ENCODE results near the gene CACTIN. TPM values are rescaled to one million over a fixed set of nuclear protein-coding genes. Genes with fewer than 3 reads are reported as not detected.

The CACTIN gene
- total and polyA plus RNA-seq, 2 of the 4 experiments (the other 2 are of a cell fraction), result 10.8 to 19.5 TPM

DNA sequence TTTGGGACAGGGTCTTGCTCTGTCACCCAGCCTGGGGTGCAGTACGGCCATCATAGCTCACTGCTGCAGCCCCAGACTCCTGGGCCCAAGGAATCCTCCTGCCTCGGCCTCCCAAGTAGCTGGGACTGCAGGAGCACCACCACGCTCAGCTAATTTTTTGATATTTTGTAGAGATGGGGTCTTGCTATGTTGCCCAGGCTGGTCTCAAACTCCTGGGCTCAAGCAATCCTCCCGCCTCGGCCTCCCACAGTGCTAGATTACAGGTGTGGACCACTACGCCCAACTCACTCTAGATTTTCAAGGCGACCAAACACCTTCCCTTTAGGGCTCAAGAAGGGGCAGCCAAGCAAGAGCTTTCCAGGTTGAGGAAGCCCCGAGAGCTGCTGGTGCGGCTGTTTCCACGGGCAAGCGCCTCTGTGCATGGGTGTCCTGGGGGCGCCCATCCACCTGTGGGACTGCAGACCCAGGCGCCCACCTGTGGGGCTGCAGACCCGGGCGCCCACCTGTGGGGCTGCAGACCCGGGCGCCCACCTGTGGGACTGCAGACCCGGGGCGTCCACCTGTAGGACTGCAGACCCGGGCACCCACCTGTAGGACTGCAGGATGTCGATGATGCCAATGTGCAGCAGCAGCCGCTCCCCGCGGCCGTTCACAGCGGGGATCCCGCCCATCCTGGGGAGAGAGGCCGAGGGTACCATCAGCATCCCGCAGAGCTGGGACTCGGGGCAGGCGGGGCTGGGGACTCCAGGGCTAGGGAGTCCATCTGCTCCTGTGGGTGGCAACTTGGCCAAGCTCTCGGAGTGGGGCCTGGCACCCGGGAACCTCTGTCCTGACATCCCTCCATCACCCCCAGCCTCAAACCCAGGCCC, 21.7 kb upstream of the CACTIN start:
- intact Hi-C loops (cut with micrococcal nuclease), result no loop called here
- Histone ChIP-seq H3K14ac (replicated peaks; ENCODE audit: low read depth, low read length) (no peak overlapping the region), H3K4me1 (ENCODE audit: control insufficient read depth, insufficient read depth, low read length) (no peaks in the 10 kb centered on the region), H3K79me1 (ENCODE audit: low read depth in 1 of 2, low read length in 2 of 2) (peaks cover 0 to 6% of the 10 kb centered on the region in 2 experiments; a peak in 3 of 4 replicates), H3K9ac (ENCODE audit: low read depth, low read length) (no peak overlapping the region), H2BK5ac (ENCODE audit: low read depth, low read length, poor library complexity, severe bottlenecking) (no peak overlapping the region), H2AK9ac (replicated peaks; ENCODE audit: low read depth, low read length, poor library complexity) (no peak overlapping the region), H3K56ac (ENCODE audit: extremely low read depth, insufficient read depth, low read length) (no peak overlapping the region), H3K27ac (ENCODE audit: insufficient read depth, low read length) (no peak overlapping the region), H4K8ac (ENCODE audit: low read depth in 2 of 2, low read length in 2 of 2) (no peak overlapping the region), H3K9me1 (ENCODE audit: insufficient read depth, low read length) (no peaks in the 10 kb centered on the region), H2BK20ac (ENCODE audit: low read depth, low read length) (no peak overlapping the region), H3K23ac (ENCODE audit: low read depth, low read length) (no peak overlapping the region), H4K5ac (ENCODE audit: low read depth, low read length) (no peak overlapping the region), H4K91ac (ENCODE audit: insufficient read depth, low read depth, low read length) (no peak overlapping the region), H3K36me3 (ENCODE audit: control insufficient read depth, insufficient read depth, low read length) (peaks cover 49% of the 10 kb centered on the region), H3K18ac (ENCODE audit: low read depth, low read length) (no peak overlapping the region), H3K9me3 (ENCODE audit: control insufficient read depth, insufficient read depth, low read length) (no peaks in the 10 kb centered on the region), H3K4me3 (ENCODE audit: insufficient read depth, low read depth, low read length) (no peak overlapping the region), H3K27me3 (ENCODE audit: control insufficient read depth, insufficient read depth, low read length) (no peaks in the 10 kb centered on the region), H2AK5ac (ENCODE audit: low read depth, low read length) (no peak overlapping the region), H4K20me1 (ENCODE audit: insufficient read depth, low read length) (0 out of 2 replicates have a peak, but pooled peaks cover 6% of the 10 kb centered on the region), H2AFZ (replicated peaks; ENCODE audit: low read length, poor library complexity) (no peak overlapping the region), H3K4ac (ENCODE audit: low read depth, low read length) (no peak overlapping the region), H2BK120ac (ENCODE audit: low read depth, low read length) (no peak overlapping the region), H3K4me2 (ENCODE audit: low read depth, low read length) (no peak overlapping the region), H2BK15ac (ENCODE audit: low read depth, low read length) (no peak overlapping the region)
- no peak for ATAC-seq (ENCODE audit: low read depth)
- TF ChIP-seq CEBPB (IDR thresholded peaks at IDR 0.05; ENCODE audit: low read depth, low read length), result no peak
- TF ChIP-seq FOS (IDR thresholded peaks at IDR 0.05; ENCODE audit: low read depth, low read length), result no peak
- TF ChIP-seq, protein P1, sequence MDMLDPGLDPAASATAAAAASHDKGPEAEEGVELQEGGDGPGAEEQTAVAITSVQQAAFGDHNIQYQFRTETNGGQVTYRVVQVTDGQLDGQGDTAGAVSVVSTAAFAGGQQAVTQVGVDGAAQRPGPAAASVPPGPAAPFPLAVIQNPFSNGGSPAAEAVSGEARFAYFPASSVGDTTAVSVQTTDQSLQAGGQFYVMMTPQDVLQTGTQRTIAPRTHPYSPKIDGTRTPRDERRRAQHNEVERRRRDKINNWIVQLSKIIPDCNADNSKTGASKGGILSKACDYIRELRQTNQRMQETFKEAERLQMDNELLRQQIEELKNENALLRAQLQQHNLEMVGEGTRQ (IDR thresholded peaks at IDR 0.05; ENCODE audit: low read depth, low read length), result no peak
- no peak for TF ChIP-seq MXI1 (IDR thresholded peaks at IDR 0.05; ENCODE audit: borderline replicate concordance, low read depth, low read length)
- no peak for TF ChIP-seq MAZ (IDR thresholded peaks at IDR 0.05; ENCODE audit: borderline replicate concordance, low read depth, low read length)
- TF ChIP-seq, protein P2, sequence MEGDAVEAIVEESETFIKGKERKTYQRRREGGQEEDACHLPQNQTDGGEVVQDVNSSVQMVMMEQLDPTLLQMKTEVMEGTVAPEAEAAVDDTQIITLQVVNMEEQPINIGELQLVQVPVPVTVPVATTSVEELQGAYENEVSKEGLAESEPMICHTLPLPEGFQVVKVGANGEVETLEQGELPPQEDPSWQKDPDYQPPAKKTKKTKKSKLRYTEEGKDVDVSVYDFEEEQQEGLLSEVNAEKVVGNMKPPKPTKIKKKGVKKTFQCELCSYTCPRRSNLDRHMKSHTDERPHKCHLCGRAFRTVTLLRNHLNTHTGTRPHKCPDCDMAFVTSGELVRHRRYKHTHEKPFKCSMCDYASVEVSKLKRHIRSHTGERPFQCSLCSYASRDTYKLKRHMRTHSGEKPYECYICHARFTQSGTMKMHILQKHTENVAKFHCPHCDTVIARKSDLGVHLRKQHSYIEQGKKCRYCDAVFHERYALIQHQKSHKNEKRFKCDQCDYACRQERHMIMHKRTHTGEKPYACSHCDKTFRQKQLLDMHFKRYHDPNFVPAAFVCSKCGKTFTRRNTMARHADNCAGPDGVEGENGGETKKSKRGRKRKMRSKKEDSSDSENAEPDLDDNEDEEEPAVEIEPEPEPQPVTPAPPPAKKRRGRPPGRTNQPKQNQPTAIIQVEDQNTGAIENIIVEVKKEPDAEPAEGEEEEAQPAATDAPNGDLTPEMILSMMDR (conservative IDR thresholded peaks at IDR 0.05; ENCODE audit: low read depth, low read length), result no peak
- TF ChIP-seq RCOR1 (IDR thresholded peaks at IDR 0.05; ENCODE audit: insufficient replicate concordance, low read length), result no peak
- TF ChIP-seq POLR2A (IDR thresholded peaks at IDR 0.05; ENCODE audit: low read depth, low read length), result no peak
- CTCF ChIA-PET, result no interaction called here
- POLR2A ChIA-PET (ENCODE audit: unreplicated experiment), result no interaction called here
- no TSS peak for BruUV-seq (replicated peaks)
- 100% methylated on average over 8 of the region's 33 CpGs; no CpG with 5 or more reads in 1 of the 2 experiments for WGBS, 2 experiments (ENCODE audit: extremely low coverage in 2 of 2, insufficient read length in 1 of 2)
- no peak for DNase-seq
- dilution Hi-C loops (cut with HindIII; ENCODE audit: low sequenced_read_pairs, unreplicated experiment), result no loop called here
- in situ Hi-C loops (cut with MboI; ENCODE audit: low sequenced_read_pairs), result no loop called here

All from IMR-90 (cell line).